HepG2 (cell line): ENCODE measurements around the gene HBA1. TPM values are rescaled to one million over a fixed set of nuclear protein-coding genes. Genes with fewer than 3 reads are reported as not detected.

ENCODE experiments used
- ATAC-seq: fragments of 200-7000 bp; cut with Tn5 transposase; 3 replicates; pipeline ENCODE4 v1.9.1; 2020; ENCODE audit warnings: mild to moderate bottlenecking, moderate library complexity
- BruUV-seq: library from RNA; stranded (reverse); fragments of 400-500 nt; replicated peaks from 2 replicates; lab custom pipeline; 2021; lab: Mats Ljungman, UMichigan
- CTCF ChIA-PET: fragments of 300-600 bp; formaldehyde crosslinking; extraction: SDS; loops from one replicate; lab custom pipeline; 2021; ENCODE audit warnings: low total read pairs, inconsistent platforms, low intra/inter-chr PET ratio; lab: Yijun Ruan, JAX
- POLR2A ChIA-PET: fragments of 350-600 bp; sonication (Branson Sonifier 250); formaldehyde crosslinking; loops from one replicate; lab custom pipeline; 2020; ENCODE audit warnings: antibody characterized with exemption, inconsistent platforms; lab: Yijun Ruan, JAX
- DNase-seq: peaks from one replicate; pipeline ENCODE4 v3.0.0-alpha.2; 2015; ENCODE audit warnings: low spot score
- FAIRE-seq: peaks from 3 replicates; lab custom pipeline; 2011; peaks lifted over from hg19 to GRCh38; lab: Jason Lieb, UNC
- H2AFZ ChIP-seq: one replicate; pipeline ENCODE4 v1.6.1; 2011; ENCODE audit warnings: low read length, inconsistent platforms
- H3K27ac ChIP-seq: fragments of 300-600 bp; 3 replicates; pipeline ENCODE4 v1.8.0; 2011; ENCODE audit warnings: mixed run types, mild to moderate bottlenecking, mixed read lengths, low read length, inconsistent platforms; ENCODE audit not compliant: insufficient read depth; ENCODE audit errors: extremely low read length
- H3K27me3 ChIP-seq, 2 experiments: fragments of 200-600 bp in 1 of 2; 2 replicates in 1 of 2; 3 replicates in 1 of 2; pipeline versions ENCODE4 v1.6.0 to v1.8.0; 2011; ENCODE audit warnings: low read length in 2 of 2, mild to moderate bottlenecking in 2 of 2, moderate library complexity in 2 of 2, inconsistent platforms in 1 of 2; ENCODE audit not compliant: insufficient read depth in 2 of 2, control insufficient read depth in 1 of 2
- H3K36me3 ChIP-seq, 2 experiments: fragments of 200-600 bp in 1 of 2; replicated peaks in 1 of 2; 2 replicates in 1 of 2; 3 replicates in 1 of 2; pipeline versions ENCODE4 v1.5.1 to v1.8.0; 2011; ENCODE audit warnings: low read length in 2 of 2, inconsistent platforms in 1 of 2; ENCODE audit not compliant: insufficient read depth in 2 of 2, control insufficient read depth in 1 of 2
- H3K4me1 ChIP-seq: 2 replicates; pipeline ENCODE4 v1.5.1; 2012; ENCODE audit warnings: low read length, inconsistent platforms; ENCODE audit not compliant: insufficient read depth
- H3K4me2 ChIP-seq: 2 replicates; pipeline ENCODE4 v1.6.0; 2011; ENCODE audit warnings: low read depth, low read length, inconsistent platforms
- H3K4me3 ChIP-seq, 3 experiments: fragments of 200-600 bp in 1 of 3; sonication (generic), shearing (Covaris generic) in 1 of 3; replicated peaks in 1 of 3; 2 replicates each; pipeline ENCODE4 v1.5.1; 2011 to 2016; ENCODE audit warnings: low read length in 3 of 3, inconsistent platforms in 2 of 3, low read depth in 2 of 3, mild to moderate bottlenecking in 2 of 3, control low read depth in 1 of 3, mixed read lengths in 1 of 3; ENCODE audit not compliant: insufficient read depth in 1 of 3
- H3K79me2 ChIP-seq: one replicate; pipeline ENCODE4 v1.6.1; 2011; ENCODE audit warnings: low read length, inconsistent platforms; ENCODE audit not compliant: insufficient read depth
- H3K9ac ChIP-seq: 2 replicates; pipeline ENCODE4 v1.6.0; 2011; ENCODE audit warnings: mild to moderate bottlenecking, low read depth, low read length, inconsistent platforms; ENCODE audit not compliant: insufficient read depth
- H3K9me3 ChIP-seq: 2 replicates; pipeline ENCODE4 v1.5.1; 2012; ENCODE audit warnings: mild to moderate bottlenecking, low read length
- H4K20me1 ChIP-seq: 2 replicates; pipeline ENCODE4 v1.6.0; 2011; ENCODE audit warnings: inconsistent platforms, mild to moderate bottlenecking, low read length, moderate library complexity; ENCODE audit not compliant: insufficient read depth
- GPBP1L1 ChIP-seq: sonication (generic); formaldehyde crosslinking; IDR thresholded peaks from 2 replicates; pipeline ENCODE4 v1.5.0; 2020; ENCODE audit warnings: mild to moderate bottlenecking, missing genetic modification reagents
- KDM2A ChIP-seq: sonication (generic); formaldehyde crosslinking; IDR thresholded peaks from 2 replicates; pipeline ENCODE4 v1.4.0; 2020; ENCODE audit warnings: low read depth, missing genetic modification reagents, borderline replicate concordance
- KDM5B ChIP-seq: sonication (generic); formaldehyde crosslinking; IDR thresholded peaks from 2 replicates; pipeline ENCODE4 v1.4.0; 2020; ENCODE audit warnings: missing genetic modification reagents, mild to moderate bottlenecking, borderline replicate concordance
- NCOA5 ChIP-seq: sonication (generic); formaldehyde crosslinking; IDR thresholded peaks from 2 replicates; pipeline ENCODE4 v1.4.0; 2020; ENCODE audit warnings: missing genetic modification reagents
- PRPF4 ChIP-seq: fragments of 200-400 bp; formaldehyde crosslinking; IDR thresholded peaks from 2 replicates; pipeline ENCODE4 v1.6.1; 2016; ENCODE audit warnings: low read length, low read depth; ENCODE audit not compliant: poor library complexity, severe bottlenecking
- TFDP2 ChIP-seq: sonication (generic); formaldehyde crosslinking; IDR thresholded peaks from 2 replicates; pipeline ENCODE4 v1.4.0; 2020; ENCODE audit warnings: missing genetic modification reagents
- ZKSCAN1 ChIP-seq: fragments of 150-350 bp; IDR thresholded peaks from 2 replicates; pipeline ENCODE4 v1.6.1; 2014; ENCODE audit warnings: low read length
- ZNF30 ChIP-seq: sonication (generic); formaldehyde crosslinking; IDR thresholded peaks from 2 replicates; pipeline ENCODE4 v1.5.0; 2020; ENCODE audit warnings: mild to moderate bottlenecking, missing genetic modification reagents
- WGBS: methylation state at CpG from one replicate; pipeline ENCODE4 v1.1.6; 2017; ENCODE audit warnings: low lambda C conversion rate; 5-methylcytosine and 5-hydroxymethylcytosine counted together
- in situ Hi-C: cut with HindIII; loops from 2 replicates; pipeline ENCODE4 v1.10.0; 2017; ENCODE audit warnings: low pct_unique_long_range_greater_than_20kb; ENCODE audit not compliant: extremely low pct_ligation_motif_present
- intact Hi-C: fragments of 100-400 bp; cut with micrococcal nuclease; formaldehyde crosslinking; loops from one replicate; pipeline ENCODE4 v1.10.0; 2022; ENCODE audit not compliant: unreplicated experiment
- polyA plus RNA-seq, 8 experiments: library from polyadenylated mRNA; depleted of rRNA in 3 of 8; stranded (reverse) in 7 of 8; unstranded in 1 of 8; fragments of >200 nt; fragmentation: Illumina TruSeq in 4 of 8; extraction: Trizol in 4 of 8; gene quantifications; 2 replicates each; pipeline versions ENCODE4 v1.2.1 to v1.2.3, GENCODE V29; 2011 to 2016; ENCODE audit warnings: low read depth in 4 of 8, missing spikeins in 1 of 8, mixed read lengths in 1 of 8; ENCODE audit not compliant: insufficient read depth in 1 of 8
- total RNA-seq, 5 experiments: library from RNA; depleted of rRNA; stranded (reverse); fragments of >200 nt; fragmentation: Illumina TruSeq; extraction: Trizol; gene quantifications; 2 replicates each; pipeline ENCODE4 v1.2.3, GENCODE V29; 2016; ENCODE audit warnings: low read depth in 1 of 5

The HBA1 gene
- total and polyA plus RNA-seq, 2 of the 13 experiments (the other 11 are each of a cell fraction or from before 2014, with no cell fraction given): 0.59 TPM; not detected in 1

- FAIRE-seq (no peak), ATAC-seq (no peak)
- Histone ChIP-seq H4K20me1 (0 out of 2 replicates have a peak, but pooled peaks cover 6% of the 10 kb centered on the region), H3K4me1 (peaks cover 28% of the 10 kb centered on the region), H3K9ac (no peak overlapping the region), H3K27ac (no peak overlapping the region)
- 20% methylated on average over 11 of the region's 13 CpGs for WGBS
- BruUV-seq: no TSS peak
- POLR2A ChIA-PET: no interaction called here
- no peak for TF ChIP-seq ZKSCAN1
- peak; percentile 5; the same call in 1 of the 2 replicates for TF ChIP-seq KDM2A (CRISPR knock-in tag)
- TF ChIP-seq, all 625 proteins: peak for 1
- no peak overlapping the region; a peak in 1 of 6 replicates for H3K4me3 ChIP-seq
- in situ Hi-C loops: no loop called here
- H3K4me2 ChIP-seq: peak overlapping the region; percentile 6; the same call in 1 of the 2 replicates
- DNase-seq: no peak
- intact Hi-C loops: no loop called here
- CTCF ChIA-PET: no interaction called here
- H2AFZ ChIP-seq: no peak overlapping the region
- H3K79me2 ChIP-seq: no peaks in the 10 kb centered on the region
- H3K27me3 ChIP-seq: peaks cover 0 to 18% of the 10 kb centered on the region in 2 experiments; a peak in 4 of 5 replicates
- H3K36me3 ChIP-seq: no peaks in the 10 kb centered on the region
- H3K9me3 ChIP-seq: no peaks in the 10 kb centered on the region
Observed at GRCh38 chr16:177394-177822, 928 bp downstream of the HBA1 start.

DNA sequence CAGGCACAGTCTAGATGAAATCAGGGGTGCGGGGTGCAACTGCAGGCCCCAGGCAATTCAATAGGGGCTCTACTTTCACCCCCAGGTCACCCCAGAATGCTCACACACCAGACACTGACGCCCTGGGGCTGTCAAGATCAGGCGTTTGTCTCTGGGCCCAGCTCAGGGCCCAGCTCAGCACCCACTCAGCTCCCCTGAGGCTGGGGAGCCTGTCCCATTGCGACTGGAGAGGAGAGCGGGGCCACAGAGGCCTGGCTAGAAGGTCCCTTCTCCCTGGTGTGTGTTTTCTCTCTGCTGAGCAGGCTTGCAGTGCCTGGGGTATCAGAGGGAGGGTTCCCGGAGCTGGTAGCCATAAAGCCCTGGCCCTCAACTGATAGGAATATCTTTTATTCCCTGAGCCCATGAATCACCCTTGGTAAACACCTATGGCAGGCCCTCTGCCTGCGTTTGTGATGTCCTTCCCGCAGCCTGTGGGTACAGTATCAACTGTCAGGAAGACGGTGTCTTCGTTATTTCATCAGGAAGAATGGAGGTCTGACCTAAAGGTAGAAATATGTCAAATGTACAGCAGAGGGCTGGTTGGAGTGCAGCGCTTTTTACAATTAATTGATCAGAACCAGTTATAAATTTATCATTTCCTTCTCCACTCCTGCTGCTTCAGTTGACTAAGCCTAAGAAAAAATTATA lies 1.6 kb downstream of the HBA1 start:
- 60% methylated on average over 8 of the region's 11 CpGs for WGBS
- CTCF ChIA-PET: no interaction called here

More for the DNA sequence above, 1.6 kb downstream of the HBA1 start:
- POLR2A ChIA-PET: no interaction called here
- Histone ChIP-seq H2AFZ (no peak overlapping the region), H3K4me3 (no peak overlapping the region), H3K4me1 (peaks cover 28% of the 10 kb centered on the region), H4K20me1 (0 out of 2 replicates have a peak, but pooled peaks cover 6% of the 10 kb centered on the region), H3K27ac (no peak overlapping the region), H3K9ac (no peak overlapping the region), H3K4me2 (no peak overlapping the region), H3K9me3 (no peaks in the 10 kb centered on the region), H3K79me2 (no peaks in the 10 kb centered on the region), H3K27me3 (peaks cover 0 to 18% of the 10 kb centered on the region in 2 experiments; a peak in 4 of 5 replicates), H3K36me3 (no peaks in the 10 kb centered on the region)
- no TSS peak for BruUV-seq
- intact Hi-C loops: no loop called here
- DNase-seq (no peak), FAIRE-seq (no peak), ATAC-seq (no peak)
- in situ Hi-C loops: no loop called here
- no peak for TF ChIP-seq NCOA5 (CRISPR knock-in tag)
- TF ChIP-seq PRPF4: no peak
- no peak for TF ChIP-seq ZNF30 (CRISPR knock-in tag)
- no peak for TF ChIP-seq TFDP2 (CRISPR knock-in tag)
- no peak for TF ChIP-seq KDM5B (CRISPR knock-in tag)
- TF ChIP-seq GPBP1L1 (CRISPR knock-in tag): no peak
